UCSD-AML1 (cell line): ENCODE data around the gene TSHZ3.

Source experiments
- DNase-seq: peaks from one replicate; lab custom pipeline; 2025; ENCODE audit not compliant: unreplicated experiment; lab: John Stamatoyannopoulos, UW

TSHZ3 gene

GRCh38 chr19:31354799-31355664 lies 5.8 kb upstream of the TSHZ3 start:
- no peak for DNase-seq

- DNase-seq, result no peak
Observed at GRCh38 chr19:31354316-31354715, 5.1 kb upstream of the TSHZ3 start.

- no peak for DNase-seq
Observed at GRCh38 chr19:31353833-31354232, 4.6 kb upstream of the TSHZ3 start.

GRCh38 chr19:31352782-31353651 lies 3.8 kb upstream of the TSHZ3 start:
- no peak for DNase-seq

- no peak for DNase-seq
Observed at GRCh38 chr19:31352296-31352781, 3.1 kb upstream of the TSHZ3 start.

- no peak for DNase-seq
Observed at GRCh38 chr19:31351855-31352195, 2.6 kb upstream of the TSHZ3 start.

- no peak for DNase-seq
Observed at GRCh38 chr19:31351056-31351854, 2.0 kb upstream of the TSHZ3 start.

- DNase-seq, result peak; percentile 59
Observed at GRCh38 chr19:31350693-31351055, 1.4 kb upstream of the TSHZ3 start.

GRCh38 chr19:31350033-31350692 lies 927 bp upstream of the TSHZ3 start:
- DNase-seq, result peak; percentile 60

GRCh38 chr19:31348481-31349159 lies 616 bp downstream of the TSHZ3 start:
- peak; percentile 53 for DNase-seq

- DNase-seq, result no peak
Observed at GRCh38 chr19:31347828-31348392, 1.3 kb downstream of the TSHZ3 start.

- DNase-seq, result no peak
Observed at GRCh38 chr19:31347354-31347753, 1.9 kb downstream of the TSHZ3 start.

- no peak for DNase-seq
Observed at GRCh38 chr19:31346184-31347059, 2.8 kb downstream of the TSHZ3 start.

- peak; percentile 47 for DNase-seq
Observed at GRCh38 chr19:31344403-31344802, 4.8 kb downstream of the TSHZ3 start.

- no peak for DNase-seq
Observed at GRCh38 chr19:31342926-31343325, 6.3 kb downstream of the TSHZ3 start.

- DNase-seq, result peak; percentile 68
Observed at GRCh38 chr19:31340042-31341025, 8.9 kb downstream of the TSHZ3 start.

- peak; percentile 38 for DNase-seq
Observed at GRCh38 chr19:31339411-31339810, 9.8 kb downstream of the TSHZ3 start.
